Measurements from ENCODE around the gene CELF5.
"Not testable (repeated sequence)": the region's sequence is repeated elsewhere in the genome, so short reads cannot be mapped to it uniquely, and the experiment has no call there.

Gene CELF5

GRCh38 chr19:3342246-3342645 lies 117.8 kb downstream of the CELF5 start:
- no peak overlapping the region for H2BK5ac ChIP-seq (ENCODE audit: low read length)
- no CpG with 5 or more reads among the region's 9 CpGs for WGBS, 2 donors (ENCODE audit: extremely low coverage in 2 of 2, insufficient read length in 2 of 2, insufficient replicate concordance in 1 of 2)
- no peak overlapping the region for H3K18ac ChIP-seq (ENCODE audit: low read length)
- H3K14ac ChIP-seq (ENCODE audit: low read length): no peak overlapping the region
- H3K4ac ChIP-seq (ENCODE audit: low read length): no peak overlapping the region
- H3K4me3 ChIP-seq (ENCODE audit: low read length in 2 of 2): no peak overlapping the region
- H3K9ac ChIP-seq (ENCODE audit: low read depth, low read length, poor library complexity): no peak overlapping the region
- H3K4me1 ChIP-seq (ENCODE audit: control insufficient read depth in 2 of 2, insufficient read depth in 1 of 2, low read depth in 1 of 2, low read length in 2 of 2): no peaks in the 10 kb centered on the region
- H3K27ac ChIP-seq (replicated peaks; ENCODE audit: low read length): no peak overlapping the region
- H2BK15ac ChIP-seq (ENCODE audit: low read length): no peak overlapping the region
- H4K8ac ChIP-seq (ENCODE audit: low read depth, low read length): no peak overlapping the region
- H3K9me3 ChIP-seq (replicated peaks in 1 of 2; ENCODE audit: control insufficient read depth in 2 of 2, insufficient read depth in 1 of 2, low read depth in 1 of 2, low read length in 2 of 2): no peaks in the 10 kb centered on the region
- H2BK12ac ChIP-seq (ENCODE audit: low read length): no peak overlapping the region
- no peak overlapping the region for H3K23ac ChIP-seq (ENCODE audit: low read depth, low read length, poor library complexity)
- DNase-seq (ENCODE audit: low spot score): no peak
- H3K36me3 ChIP-seq (replicated peaks in 1 of 2; ENCODE audit: control insufficient read depth in 2 of 2, insufficient read depth in 2 of 2, low read length in 2 of 2): no peaks in the 10 kb centered on the region
- H4K91ac ChIP-seq (ENCODE audit: low read depth, low read length, poor library complexity): no peak overlapping the region
- H3K27me3 ChIP-seq (ENCODE audit: control insufficient read depth in 3 of 3, insufficient read depth in 3 of 3, low read depth in 1 of 3, low read length in 3 of 3): peaks cover 0 to 18% (median 2%) of the 10 kb centered on the region in 3 experiments
- no peak overlapping the region for H2AK5ac ChIP-seq (ENCODE audit: low read depth, low read length)
- H3K79me1 ChIP-seq (ENCODE audit: low read depth, low read length): peaks cover 3% of the 10 kb centered on the region
- no peak overlapping the region for H2BK120ac ChIP-seq (ENCODE audit: low read depth, low read length)
- no peak overlapping the region for H3K4me2 ChIP-seq (ENCODE audit: insufficient read depth, low read length, poor library complexity, severe bottlenecking)
- H2AFZ ChIP-seq (ENCODE audit: low read length): no peak overlapping the region

DNA sequence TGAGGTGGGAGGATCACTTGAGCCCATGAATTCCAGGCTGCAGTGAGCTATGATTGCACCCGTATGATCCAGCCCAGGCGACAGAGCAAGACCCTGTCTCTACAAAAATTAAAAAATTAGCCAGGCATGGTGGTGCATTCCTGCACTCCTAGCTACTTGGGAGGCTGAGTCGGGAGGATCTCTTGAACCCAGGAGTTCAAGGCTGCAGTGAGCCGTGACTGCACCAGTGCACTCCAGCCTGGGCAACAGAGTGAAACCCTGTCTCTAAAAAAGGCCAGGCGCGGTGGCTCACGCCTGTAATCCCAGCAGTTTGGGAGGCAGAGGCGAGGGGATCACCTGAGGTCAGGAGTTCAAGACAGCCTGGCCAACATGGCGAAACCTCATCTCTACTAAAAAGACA lies 118.5 kb downstream of the CELF5 start:
- not testable (repeated sequence) for H2BK120ac ChIP-seq (ENCODE audit: low read depth, low read length); H2BK5ac ChIP-seq (ENCODE audit: low read length); H3K4me1 ChIP-seq (ENCODE audit: control insufficient read depth in 2 of 2, insufficient read depth in 1 of 2, low read depth in 1 of 2, low read length in 2 of 2); H2AK5ac ChIP-seq (ENCODE audit: low read depth, low read length); H2AFZ ChIP-seq (ENCODE audit: low read length); H3K9ac ChIP-seq (ENCODE audit: low read depth, low read length, poor library complexity); H4K91ac ChIP-seq (ENCODE audit: low read depth, low read length, poor library complexity); H3K9me3 ChIP-seq (replicated peaks in 1 of 2; ENCODE audit: control insufficient read depth in 2 of 2, insufficient read depth in 1 of 2, low read depth in 1 of 2, low read length in 2 of 2); H3K18ac ChIP-seq (ENCODE audit: low read length); H2BK15ac ChIP-seq (ENCODE audit: low read length); H3K4ac ChIP-seq (ENCODE audit: low read length); DNase-seq (ENCODE audit: low spot score); H2BK12ac ChIP-seq (ENCODE audit: low read length); H3K27ac ChIP-seq (replicated peaks; ENCODE audit: low read length); H3K23ac ChIP-seq (ENCODE audit: low read depth, low read length, poor library complexity); H3K4me3 ChIP-seq (ENCODE audit: low read length in 2 of 2); H3K4me2 ChIP-seq (ENCODE audit: insufficient read depth, low read length, poor library complexity, severe bottlenecking); H3K14ac ChIP-seq (ENCODE audit: low read length); H4K8ac ChIP-seq (ENCODE audit: low read depth, low read length); H3K36me3 ChIP-seq (replicated peaks in 1 of 2; ENCODE audit: control insufficient read depth in 2 of 2, insufficient read depth in 2 of 2, low read length in 2 of 2); H3K79me1 ChIP-seq (ENCODE audit: low read depth, low read length)
- peaks cover 0 to 17% (median 2%) of the 10 kb centered on the region in 3 experiments for H3K27me3 ChIP-seq (ENCODE audit: control insufficient read depth in 3 of 3, insufficient read depth in 3 of 3, low read depth in 1 of 3, low read length in 3 of 3)
- no CpG with 5 or more reads among the region's 9 CpGs for WGBS, 2 donors (ENCODE audit: extremely low coverage in 2 of 2, insufficient read length in 2 of 2, insufficient replicate concordance in 1 of 2)

GRCh38 chr19:3343619-3344502 lies 119.4 kb downstream of the CELF5 start:
- H3K36me3 ChIP-seq (replicated peaks in 1 of 2; ENCODE audit: control insufficient read depth in 2 of 2, insufficient read depth in 2 of 2, low read length in 2 of 2): no peaks in the 10 kb centered on the region
- no peak overlapping the region for H3K4me2 ChIP-seq (ENCODE audit: insufficient read depth, low read length, poor library complexity, severe bottlenecking)
- no peak overlapping the region for H2AFZ ChIP-seq (ENCODE audit: low read length)
- DNase-seq (ENCODE audit: low spot score): no peak
- no CpG with 5 or more reads among the region's 26 CpGs for WGBS, 2 donors (ENCODE audit: extremely low coverage in 2 of 2, insufficient read length in 2 of 2, insufficient replicate concordance in 1 of 2)
- H3K14ac ChIP-seq (ENCODE audit: low read length): no peak overlapping the region
- H3K27ac ChIP-seq (replicated peaks; ENCODE audit: low read length): no peak overlapping the region
- peaks cover 0 to 20% (median 2%) of the 10 kb centered on the region in 3 experiments for H3K27me3 ChIP-seq (ENCODE audit: control insufficient read depth in 3 of 3, insufficient read depth in 3 of 3, low read depth in 1 of 3, low read length in 3 of 3)
- no peak overlapping the region for H3K4ac ChIP-seq (ENCODE audit: low read length)
- H3K4me3 ChIP-seq (ENCODE audit: low read length in 2 of 2): peak overlapping the region in 1 of 2 donors; percentile 13
- H2BK12ac ChIP-seq (ENCODE audit: low read length): no peak overlapping the region
- peaks cover 3% of the 10 kb centered on the region for H3K79me1 ChIP-seq (ENCODE audit: low read depth, low read length)
- H4K91ac ChIP-seq (ENCODE audit: low read depth, low read length, poor library complexity): no peak overlapping the region
- H3K18ac ChIP-seq (ENCODE audit: low read length): peak overlapping the region; percentile 28
- H2AK5ac ChIP-seq (ENCODE audit: low read depth, low read length): peak overlapping the region; percentile 63
- no peak overlapping the region for H3K9ac ChIP-seq (ENCODE audit: low read depth, low read length, poor library complexity)
- H3K4me1 ChIP-seq (ENCODE audit: control insufficient read depth in 2 of 2, insufficient read depth in 1 of 2, low read depth in 1 of 2, low read length in 2 of 2): no peaks in the 10 kb centered on the region
- H3K23ac ChIP-seq (ENCODE audit: low read depth, low read length, poor library complexity): no peak overlapping the region
- no peak overlapping the region for H2BK5ac ChIP-seq (ENCODE audit: low read length)
- no peaks in the 10 kb centered on the region for H3K9me3 ChIP-seq (replicated peaks in 1 of 2; ENCODE audit: control insufficient read depth in 2 of 2, insufficient read depth in 1 of 2, low read depth in 1 of 2, low read length in 2 of 2)
- H2BK15ac ChIP-seq (ENCODE audit: low read length): peak overlapping the region; percentile 49
- no peak overlapping the region for H4K8ac ChIP-seq (ENCODE audit: low read depth, low read length)
- no peak overlapping the region for H2BK120ac ChIP-seq (ENCODE audit: low read depth, low read length)
